DOHH2 (cell line): Measurements from ENCODE around the gene PEDS1.

Source experiments
- CTCF ChIP-seq: fragments of 200-600 bp; sonication (generic); IDR thresholded peaks from one replicate; pipeline ENCODE4 v1.5.1; 2014; ENCODE audit warnings: antibody characterized with exemption, mild to moderate bottlenecking, low read depth, low read length; ENCODE audit not compliant: poor library complexity, severe bottlenecking
- EZH2phosphoT487 ChIP-seq: fragments of 200-600 bp; sonication (generic); IDR thresholded peaks from 2 replicates; pipeline ENCODE4 v1.6.1; 2017; ENCODE audit warnings: borderline replicate concordance, mild to moderate bottlenecking, antibody characterized with exemption, low read length, moderate library complexity, mixed read lengths

GRCh38 chr20:50108556-50109235, 44.8 kb downstream of the PEDS1 start:
- no peak for TF ChIP-seq CTCF
- no peak for TF ChIP-seq EZH2phosphoT487
